H1 (cell line): ENCODE measurements around the gene SLC30A2. TPM values are rescaled to one million over a fixed set of nuclear protein-coding genes. Genes with fewer than 3 reads are reported as not detected.

Experiments used
- CTCF ChIA-PET: fragments of 300-600 bp; sonication (Branson Sonifier 250); formaldehyde crosslinking; loops from one replicate; lab custom pipeline; 2021; ENCODE audit not compliant: partially characterized antibody; lab: Charles Lee
- POLR2A ChIA-PET: fragments of 300-600 bp; sonication (Branson Sonifier 250); formaldehyde crosslinking; loops from one replicate; lab custom pipeline; 2021; ENCODE audit warnings: inconsistent platforms; ENCODE audit not compliant: partially characterized antibody; lab: Charles Lee
- DNase-seq, 2 experiments: peaks; one replicate each; pipeline versions ENCODE4 v3.0.0 to v3.0.0-alpha.2; 2010 to 2022; ENCODE audit warnings: low spot score in 2 of 2, low read depth in 1 of 2, mixed read lengths in 1 of 2
- FAIRE-seq: peaks from 2 replicates; lab custom pipeline; 2011; peaks lifted over from hg19 to GRCh38; lab: Jason Lieb, UNC
- H2AFZ ChIP-seq: 2 replicates; pipeline ENCODE4 v1.8.1; 2012; ENCODE audit warnings: low read length, inconsistent platforms
- H2AK5ac ChIP-seq: 2 replicates; pipeline ENCODE4 v1.6.1; 2013; ENCODE audit warnings: low read depth, low read length
- H2BK120ac ChIP-seq: replicated peaks from 2 replicates; pipeline ENCODE3; 2013; ENCODE audit warnings: low read depth, low read length, inconsistent platforms
- H2BK12ac ChIP-seq: 2 replicates; pipeline ENCODE4 v1.6.1; 2013; ENCODE audit warnings: low read depth, low read length
- H2BK15ac ChIP-seq: 2 replicates; pipeline ENCODE4 v1.6.1; 2013; ENCODE audit warnings: low read length
- H2BK20ac ChIP-seq: 2 replicates; pipeline ENCODE4 v1.6.1; 2013; ENCODE audit warnings: low read length
- H2BK5ac ChIP-seq: 2 replicates; pipeline ENCODE4 v1.6.1; 2013; ENCODE audit warnings: low read depth, low read length
- H3K14ac ChIP-seq: 2 replicates; pipeline ENCODE4 v1.6.1; 2013; ENCODE audit warnings: inconsistent platforms; ENCODE audit not compliant: insufficient read length
- H3K18ac ChIP-seq: 2 replicates; pipeline ENCODE4 v1.6.1; 2013; ENCODE audit warnings: low read length; ENCODE audit errors: extremely low read depth
- H3K23ac ChIP-seq: 2 replicates; pipeline ENCODE4 v1.6.1; 2013; ENCODE audit warnings: inconsistent platforms; ENCODE audit not compliant: insufficient read length
- H3K23me2 ChIP-seq: 2 replicates; pipeline ENCODE4 v1.6.1; 2013; ENCODE audit warnings: low read depth, low read length
- H3K27ac ChIP-seq: 2 replicates; pipeline ENCODE4 v1.6.1; 2011; ENCODE audit warnings: low read depth, low read length, inconsistent platforms
- H3K27me3 ChIP-seq, 4 experiments: replicated peaks in 1 of 4; 1 replicate in 1 of 4; 2 replicates in 3 of 4; pipeline versions ENCODE4 v1.6.1 to v1.8.1; 2011 to 2013; ENCODE audit warnings: low read length in 3 of 4, mild to moderate bottlenecking in 3 of 4, inconsistent platforms in 2 of 4, mixed read lengths in 2 of 4, moderate library complexity in 1 of 4; ENCODE audit not compliant: control insufficient read depth in 3 of 4, insufficient read depth in 3 of 4; ENCODE audit errors: extremely low read depth in 1 of 4
- H3K36me3 ChIP-seq, 4 experiments: 2 replicates each; pipeline versions ENCODE4 v1.6.1 to v1.8.1; 2011 to 2013; ENCODE audit warnings: mild to moderate bottlenecking in 4 of 4, low read length in 3 of 4, moderate library complexity in 2 of 4, control low read depth in 1 of 4, inconsistent platforms in 1 of 4; ENCODE audit not compliant: insufficient read depth in 4 of 4, control insufficient read depth in 2 of 4
- H3K4ac ChIP-seq: replicated peaks from 2 replicates; pipeline ENCODE3; 2013; ENCODE audit warnings: low read length, low read depth, mixed read lengths, inconsistent platforms; ENCODE audit not compliant: insufficient read length
- H3K4me1 ChIP-seq, 4 experiments: replicated peaks in 1 of 4; 1 replicate in 1 of 4; 2 replicates in 3 of 4; pipeline versions ENCODE4 v1.6.1 to v1.8.1; 2011 to 2013; ENCODE audit warnings: low read length in 3 of 4, inconsistent platforms in 2 of 4, mixed read lengths in 1 of 4; ENCODE audit not compliant: insufficient read depth in 4 of 4, control insufficient read depth in 3 of 4
- H3K4me2 ChIP-seq, 2 experiments: 2 replicates each; pipeline versions ENCODE4 v1.6.1 to v1.8.1; 2011 to 2013; ENCODE audit warnings: low read depth in 2 of 2, low read length in 2 of 2, control low read depth in 1 of 2, inconsistent platforms in 1 of 2, mild to moderate bottlenecking in 1 of 2; ENCODE audit not compliant: insufficient read depth in 1 of 2
- H3K4me3 ChIP-seq, 4 experiments: fragments of 200-600, 300-600 bp in 1 of 4; sonication (generic), shearing (Covaris generic), sonication (Bioruptor Twin) in 1 of 4; 2 replicates each; pipeline versions ENCODE4 v1.5.1 to v1.8.1; 2011 to 2016; ENCODE audit warnings: low read length in 4 of 4, low read depth in 3 of 4, control low read depth in 2 of 4, inconsistent platforms in 2 of 4, mild to moderate bottlenecking in 2 of 4, mixed read lengths in 1 of 4, moderate library complexity in 1 of 4; ENCODE audit not compliant: insufficient read depth in 2 of 4; ENCODE audit errors: extremely low read depth in 1 of 4
- H3K56ac ChIP-seq: replicated peaks from 2 replicates; pipeline ENCODE3; 2013; ENCODE audit warnings: low read depth, mild to moderate bottlenecking, mixed read lengths, low read length, inconsistent platforms; ENCODE audit not compliant: insufficient read length
- H3K79me1 ChIP-seq: 2 replicates; pipeline ENCODE4 v1.6.1; 2013; ENCODE audit warnings: low read depth, low read length, control low read depth
- H3K79me2 ChIP-seq, 2 experiments: 2 replicates each; pipeline versions ENCODE4 v1.6.1 to v1.8.1; 2012 to 2013; ENCODE audit warnings: low read length in 2 of 2, mild to moderate bottlenecking in 2 of 2, inconsistent platforms in 1 of 2; ENCODE audit not compliant: insufficient read depth in 2 of 2, control insufficient read depth in 1 of 2
- H3K9ac ChIP-seq, 4 experiments: replicated peaks in 1 of 4; 1 replicate in 1 of 4; 2 replicates in 3 of 4; pipeline versions ENCODE4 v1.6.1 to v1.8.1; 2011 to 2013; ENCODE audit warnings: low read depth in 3 of 4, low read length in 3 of 4, control low read depth in 2 of 4, mild to moderate bottlenecking in 2 of 4, moderate library complexity in 2 of 4, inconsistent platforms in 1 of 4; ENCODE audit errors: extremely low read depth in 1 of 4
- H3K9me3 ChIP-seq, 2 experiments: 2 replicates each; pipeline versions ENCODE4 v1.6.1 to v1.8.1; 2012 to 2013; ENCODE audit warnings: mild to moderate bottlenecking in 2 of 2, moderate library complexity in 2 of 2, control low read depth in 1 of 2, inconsistent platforms in 1 of 2, low read depth in 1 of 2, low read length in 1 of 2, mixed read lengths in 1 of 2; ENCODE audit not compliant: insufficient read depth in 2 of 2
- H4K20me1 ChIP-seq, 2 experiments: replicated peaks in 1 of 2; 2 replicates each; pipeline versions ENCODE3 to v1.8.1; 2011 to 2013; ENCODE audit warnings: inconsistent platforms in 2 of 2, low read length in 2 of 2, mild to moderate bottlenecking in 1 of 2; ENCODE audit not compliant: insufficient read depth in 2 of 2, control insufficient read depth in 1 of 2
- H4K5ac ChIP-seq: 2 replicates; pipeline ENCODE4 v1.6.1; 2013; ENCODE audit warnings: low read length, low read depth, mixed read lengths, inconsistent platforms; ENCODE audit not compliant: insufficient read length
- H4K8ac ChIP-seq: 2 replicates; pipeline ENCODE4 v1.8.0; 2013; ENCODE audit warnings: mild to moderate bottlenecking, moderate library complexity, low read length, inconsistent platforms; ENCODE audit not compliant: insufficient read depth; ENCODE audit errors: extremely low read depth
- H4K91ac ChIP-seq: replicated peaks from 2 replicates; pipeline ENCODE3; 2013; ENCODE audit warnings: low read length, mixed read lengths, inconsistent platforms; ENCODE audit not compliant: insufficient read length
- BRCA1 ChIP-seq: IDR thresholded peaks from 2 replicates; pipeline ENCODE4 v1.6.1; 2012; ENCODE audit warnings: low read depth, low read length, improper control_type of control experiment
- GTF2F1 ChIP-seq: IDR thresholded peaks from 2 replicates; pipeline ENCODE4 v1.6.1; 2012; ENCODE audit warnings: low read depth, low read length, improper control_type of control experiment, borderline replicate concordance
- HDAC2 ChIP-seq, 2 experiments: fragments of 300-600 bp in 1 of 2; sonication (generic) in 1 of 2; IDR thresholded peaks; 2 replicates each; pipeline ENCODE4 v1.6.1; 2011 to 2012; ENCODE audit warnings: low read depth in 2 of 2, low read length in 2 of 2, mild to moderate bottlenecking in 2 of 2, moderate library complexity in 2 of 2, borderline replicate concordance in 1 of 2, inconsistent platforms in 1 of 2
- KDM5A ChIP-seq: fragments of 200-600 bp; IDR thresholded peaks from 2 replicates; pipeline ENCODE4 v1.7.1; 2012; ENCODE audit warnings: mild to moderate bottlenecking, low read length, inconsistent platforms, mixed read lengths
- RXRA ChIP-seq: IDR thresholded peaks from 2 replicates; pipeline ENCODE4 v1.6.1; 2011; ENCODE audit warnings: low read depth, mild to moderate bottlenecking, low read length, moderate library complexity; ENCODE audit not compliant: insufficient read depth
- SAP30 ChIP-seq: fragments of 300-600 bp; sonication (generic); IDR thresholded peaks from 2 replicates; pipeline ENCODE4 v1.7.1; 2012; ENCODE audit warnings: low read length, moderate library complexity, mild to moderate bottlenecking, inconsistent platforms; ENCODE audit not compliant: insufficient read depth, insufficient replicate concordance
- SIN3A ChIP-seq, 2 experiments: IDR thresholded peaks in 1 of 2; conservative IDR thresholded peaks in 1 of 2; 2 replicates each; pipeline ENCODE4 v1.6.1; 2011 to 2012; ENCODE audit warnings: low read length in 2 of 2, improper control_type of control experiment in 1 of 2, low read depth in 1 of 2, mild to moderate bottlenecking in 1 of 2
- TCF12 ChIP-seq: IDR thresholded peaks from 2 replicates; pipeline ENCODE4 v1.6.1; 2011; ENCODE audit warnings: low read depth, mild to moderate bottlenecking, low read length
- USF2 ChIP-seq: IDR thresholded peaks from 2 replicates; pipeline ENCODE4 v1.6.1; 2011; ENCODE audit warnings: low read length, improper control_type of control experiment
- WGBS, 2 experiments: shearing (Covaris generic) in 1 of 2; methylation state at CpG; one replicate each; pipeline versions ENCODE4 v1.1.6 to v1.1.7; 2013 to 2015; ENCODE audit warnings: low lambda C conversion rate in 2 of 2, mixed read lengths in 2 of 2, inconsistent platforms in 1 of 2, low coverage in 1 of 2, missing lambda C conversion rate in 1 of 2; ENCODE audit not compliant: insufficient replicate concordance in 2 of 2, insufficient coverage in 1 of 2, insufficient read length in 1 of 2; ENCODE audit errors: extremely low coverage in 1 of 2, missing lambda C conversion rate in 1 of 2; 5-methylcytosine and 5-hydroxymethylcytosine counted together
- polyA plus RNA-seq, 7 experiments: library from polyadenylated mRNA; depleted of rRNA in 3 of 7; stranded (reverse) in 5 of 7; unstranded in 2 of 7; fragments of >200 nt in 5 of 7; fragments of 200-250 nt in 2 of 7; gene quantifications; 1 replicate in 5 of 7; 2 replicates in 1 of 7; 4 replicates in 1 of 7; pipeline versions ENCODE4 v1.2.1 to v1.2.3, GENCODE V29; 2011 to 2013; ENCODE audit warnings: missing spikeins in 2 of 7, mixed read lengths in 2 of 7
- total RNA-seq: library from RNA; stranded (reverse); fragmentation: NEBNext Ultra II Directional; extraction: Animal tissue kit (Norgen Biotek cat#: 25700); gene quantifications from 2 replicates; pipeline ENCODE4 v1.2.1, GENCODE V29; 2021

SLC30A2 gene
- total and polyA plus RNA-seq, 2 of the 8 experiments (the other 6 are each of a cell fraction or from before 2014, with no cell fraction given) = 0.19 to 0.76 TPM

GRCh38 chr1:25993197-25993951 is 52.5 kb downstream of the SLC30A2 start:
- no peak overlapping the region for H4K91ac ChIP-seq
- H2BK15ac ChIP-seq = no peak overlapping the region
- peak overlapping the region; percentile 6 to 42; a peak in 1 of 4 replicates for H3K4me2 ChIP-seq
- H2BK120ac ChIP-seq = no peak overlapping the region
- H2AK5ac ChIP-seq = no peak overlapping the region
- ChIA-PET CTCF (interaction anchor here (0.6 to 20.0 kb wide), 9 partner anchors 11 to 426 kb away, joined by 3 to 330 read pairs (median 4); partner anchors contain the start of gene STMN1), POLR2A (interaction anchor here (0.7 to 1.6 kb wide), 6 partner anchors 15 to 175 kb away, joined by 3 to 8 read pairs (median 4); no protein-coding TSS in a partner anchor)
- H3K36me3 ChIP-seq = 0 out of 8 replicates have a peak, but pooled peaks cover 0 to 3% (median under 1%) of the 10 kb centered on the region in 4 experiments
- no peak overlapping the region for H4K8ac ChIP-seq
- no peak overlapping the region for H4K5ac ChIP-seq
- no peak overlapping the region for H3K9ac ChIP-seq
- peaks cover 4% of the 10 kb centered on the region; the same call in 1 of the 2 replicates for H3K23me2 ChIP-seq
- no peaks in the 10 kb centered on the region; a peak in 1 of 7 replicates for H3K27me3 ChIP-seq
- no peak overlapping the region for H3K14ac ChIP-seq
- peaks cover 0 to 9% (median 5%) of the 10 kb centered on the region in 4 experiments; a peak in 4 of 7 replicates for H3K4me1 ChIP-seq
- H3K4ac ChIP-seq = no peak overlapping the region
- H2BK12ac ChIP-seq = no peak overlapping the region
- DNase-seq (no peak), FAIRE-seq (no peak)
- H3K18ac ChIP-seq = no peak overlapping the region
- TF ChIP-seq KDM5A (no peak), GTF2F1 (no peak), SIN3A (conservative IDR thresholded peaks at IDR 0.05 in 1 of 2, IDR thresholded peaks at IDR 0.05 in 1 of 2; ENCODE audit: low read depth in 1 of 2, low read length in 2 of 2) (peak; percentile 89 to 98; a peak in 3 of 4 replicates), USF2 (0 out of 2 replicates have a peak, but pooled peaks have one; percentile 6), SAP30 (peak; percentile 70), BRCA1 (no peak), RXRA (no peak), HDAC2 (IDR thresholded peaks at IDR 0.05; ENCODE audit: borderline replicate concordance in 1 of 2, low read depth in 2 of 2, low read length in 2 of 2) (no peak; a peak in 1 of 4 replicates), TCF12 (0 out of 2 replicates have a peak, but pooled peaks have one; percentile 67)
- H3K23ac ChIP-seq = no peak overlapping the region
- H3K4me3 ChIP-seq = no peak overlapping the region; a peak in 1 of 8 replicates
- H3K56ac ChIP-seq = no peak overlapping the region
- WGBS, 2 experiments = 83% methylated on average over 8 of the region's 8 CpGs; no CpG with 5 or more reads in 1 of the 2 experiments
- peaks cover 0 to 2% of the 10 kb centered on the region in 2 experiments; a peak in 1 of 4 replicates for H3K79me2 ChIP-seq
- no peak overlapping the region for H2AFZ ChIP-seq
- H4K20me1 ChIP-seq = no peaks in the 10 kb centered on the region
- H3K27ac ChIP-seq = no peak overlapping the region
- no peak overlapping the region for H2BK5ac ChIP-seq
- H3K79me1 ChIP-seq = no peaks in the 10 kb centered on the region
- H2BK20ac ChIP-seq = no peak overlapping the region
- H3K9me3 ChIP-seq = no peaks in the 10 kb centered on the region
